A673 (cell line): ENCODE measurements around the gene SNRPB.

Experiments used
- EZH2 ChIP-seq: fragments of 200-600 bp; sonication (generic); IDR thresholded peaks from 2 replicates; pipeline ENCODE4 v1.6.1; 2017; ENCODE audit warnings: borderline replicate concordance, low read depth, mild to moderate bottlenecking, mixed read lengths, antibody characterized with exemption, low read length; ENCODE audit not compliant: poor library complexity, severe bottlenecking
- TF ChIP-seq, protein P1 (sequence below): fragments of 300-800, 200-600 bp; sonication (generic); conservative IDR thresholded peaks from 2 replicates; pipeline ENCODE4 v1.5.1; 2017; ENCODE audit warnings: low read depth, mild to moderate bottlenecking, antibody characterized with exemption, low read length, moderate library complexity, mixed read lengths

DNA sequence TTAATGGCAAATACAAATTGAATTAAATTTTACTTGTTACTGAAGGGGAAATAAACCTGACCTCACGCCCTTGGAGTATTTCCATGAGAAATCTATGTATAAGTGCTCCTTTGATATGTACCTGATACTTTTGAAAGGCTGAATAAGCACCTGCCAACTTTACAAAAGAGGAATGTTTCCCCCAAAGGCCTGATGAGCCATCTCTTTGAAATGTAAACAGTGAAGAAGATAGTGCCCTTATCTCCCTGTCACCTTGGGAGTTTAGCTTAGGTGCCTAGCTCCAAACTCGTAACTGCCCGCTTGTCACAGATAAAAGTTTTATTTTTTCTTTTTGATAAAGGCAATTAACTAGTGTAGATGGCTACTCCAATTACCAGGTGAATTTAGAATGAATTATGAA lies 39.2 kb upstream of the SNRPB start:
- TF ChIP-seq, protein P1, sequence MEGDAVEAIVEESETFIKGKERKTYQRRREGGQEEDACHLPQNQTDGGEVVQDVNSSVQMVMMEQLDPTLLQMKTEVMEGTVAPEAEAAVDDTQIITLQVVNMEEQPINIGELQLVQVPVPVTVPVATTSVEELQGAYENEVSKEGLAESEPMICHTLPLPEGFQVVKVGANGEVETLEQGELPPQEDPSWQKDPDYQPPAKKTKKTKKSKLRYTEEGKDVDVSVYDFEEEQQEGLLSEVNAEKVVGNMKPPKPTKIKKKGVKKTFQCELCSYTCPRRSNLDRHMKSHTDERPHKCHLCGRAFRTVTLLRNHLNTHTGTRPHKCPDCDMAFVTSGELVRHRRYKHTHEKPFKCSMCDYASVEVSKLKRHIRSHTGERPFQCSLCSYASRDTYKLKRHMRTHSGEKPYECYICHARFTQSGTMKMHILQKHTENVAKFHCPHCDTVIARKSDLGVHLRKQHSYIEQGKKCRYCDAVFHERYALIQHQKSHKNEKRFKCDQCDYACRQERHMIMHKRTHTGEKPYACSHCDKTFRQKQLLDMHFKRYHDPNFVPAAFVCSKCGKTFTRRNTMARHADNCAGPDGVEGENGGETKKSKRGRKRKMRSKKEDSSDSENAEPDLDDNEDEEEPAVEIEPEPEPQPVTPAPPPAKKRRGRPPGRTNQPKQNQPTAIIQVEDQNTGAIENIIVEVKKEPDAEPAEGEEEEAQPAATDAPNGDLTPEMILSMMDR, result no peak
- TF ChIP-seq EZH2, result no peak
